Mammary epithelial cell (primary cell): ENCODE results near the gene KRTAP5-9.

ENCODE experiments used
- EZH2 ChIP-seq: IDR thresholded peaks from 2 replicates; pipeline ENCODE4 v1.6.1; 2012; ENCODE audit warnings: low read length, inconsistent platforms, borderline replicate concordance
- TF ChIP-seq, protein P1 (sequence below), 2 donors: IDR thresholded peaks in 1 of 2; conservative IDR thresholded peaks in 1 of 2; 2 replicates each; pipeline ENCODE4 v1.5.1; 2011 to 2012; ENCODE audit warnings: inconsistent platforms in 2 of 2, low read length in 2 of 2, mild to moderate bottlenecking in 2 of 2, control low read depth in 1 of 2, low read depth in 1 of 2; ENCODE audit not compliant: insufficient read depth in 1 of 2; ENCODE audit errors: extremely low read depth in 1 of 2

DNA sequence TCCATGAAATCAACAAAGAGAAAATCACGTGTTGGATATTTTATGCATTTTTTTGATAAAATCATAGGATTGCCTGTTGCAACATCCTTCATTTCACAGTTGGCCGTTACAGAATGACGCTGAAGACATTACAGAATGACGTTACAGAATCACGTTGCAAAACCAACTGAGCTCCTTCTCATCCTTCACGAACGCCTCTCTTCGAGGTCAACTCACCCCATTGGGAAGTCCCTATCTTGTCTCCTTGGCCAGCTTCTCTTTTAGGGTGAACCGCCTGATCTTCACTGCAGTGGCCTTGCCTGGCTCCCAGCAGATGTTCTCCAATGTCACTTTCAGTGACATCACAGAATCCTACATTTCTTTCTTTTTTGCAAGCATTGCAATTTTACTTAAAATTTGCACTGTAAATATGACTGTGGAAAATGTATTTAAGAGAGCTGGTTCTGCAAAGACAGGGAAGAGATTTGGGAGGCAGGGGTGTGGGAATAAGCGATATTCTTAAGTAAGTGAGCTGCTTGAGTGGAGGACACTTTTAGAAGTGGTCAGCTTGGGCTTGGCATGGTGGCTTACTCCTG is 16.1 kb upstream of the KRTAP5-9 start:
- TF ChIP-seq, protein P1, sequence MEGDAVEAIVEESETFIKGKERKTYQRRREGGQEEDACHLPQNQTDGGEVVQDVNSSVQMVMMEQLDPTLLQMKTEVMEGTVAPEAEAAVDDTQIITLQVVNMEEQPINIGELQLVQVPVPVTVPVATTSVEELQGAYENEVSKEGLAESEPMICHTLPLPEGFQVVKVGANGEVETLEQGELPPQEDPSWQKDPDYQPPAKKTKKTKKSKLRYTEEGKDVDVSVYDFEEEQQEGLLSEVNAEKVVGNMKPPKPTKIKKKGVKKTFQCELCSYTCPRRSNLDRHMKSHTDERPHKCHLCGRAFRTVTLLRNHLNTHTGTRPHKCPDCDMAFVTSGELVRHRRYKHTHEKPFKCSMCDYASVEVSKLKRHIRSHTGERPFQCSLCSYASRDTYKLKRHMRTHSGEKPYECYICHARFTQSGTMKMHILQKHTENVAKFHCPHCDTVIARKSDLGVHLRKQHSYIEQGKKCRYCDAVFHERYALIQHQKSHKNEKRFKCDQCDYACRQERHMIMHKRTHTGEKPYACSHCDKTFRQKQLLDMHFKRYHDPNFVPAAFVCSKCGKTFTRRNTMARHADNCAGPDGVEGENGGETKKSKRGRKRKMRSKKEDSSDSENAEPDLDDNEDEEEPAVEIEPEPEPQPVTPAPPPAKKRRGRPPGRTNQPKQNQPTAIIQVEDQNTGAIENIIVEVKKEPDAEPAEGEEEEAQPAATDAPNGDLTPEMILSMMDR (conservative IDR thresholded peaks at IDR 0.05 in 1 of 2, IDR thresholded peaks at IDR 0.05 in 1 of 2; ENCODE audit: extremely low read depth in 1 of 2, insufficient read depth in 1 of 2, low read depth in 1 of 2, low read length in 2 of 2): no peak
- no peak for TF ChIP-seq EZH2
